IPS-18c (cell line): Measurements from ENCODE around the gene CACNA1D.

Experiments
- H3K4me3 ChIP-seq: 2 replicates; pipeline ENCODE4 v1.7.0; 2013; ENCODE audit warnings: low read depth, mild to moderate bottlenecking, low read length, moderate library complexity; ENCODE audit not compliant: insufficient read depth
- H3K9me3 ChIP-seq: one replicate; pipeline ENCODE4 v1.6.1; 2013; ENCODE audit warnings: mild to moderate bottlenecking, low read length, moderate library complexity; ENCODE audit not compliant: control insufficient read depth, insufficient read depth

The CACNA1D gene

DNA sequence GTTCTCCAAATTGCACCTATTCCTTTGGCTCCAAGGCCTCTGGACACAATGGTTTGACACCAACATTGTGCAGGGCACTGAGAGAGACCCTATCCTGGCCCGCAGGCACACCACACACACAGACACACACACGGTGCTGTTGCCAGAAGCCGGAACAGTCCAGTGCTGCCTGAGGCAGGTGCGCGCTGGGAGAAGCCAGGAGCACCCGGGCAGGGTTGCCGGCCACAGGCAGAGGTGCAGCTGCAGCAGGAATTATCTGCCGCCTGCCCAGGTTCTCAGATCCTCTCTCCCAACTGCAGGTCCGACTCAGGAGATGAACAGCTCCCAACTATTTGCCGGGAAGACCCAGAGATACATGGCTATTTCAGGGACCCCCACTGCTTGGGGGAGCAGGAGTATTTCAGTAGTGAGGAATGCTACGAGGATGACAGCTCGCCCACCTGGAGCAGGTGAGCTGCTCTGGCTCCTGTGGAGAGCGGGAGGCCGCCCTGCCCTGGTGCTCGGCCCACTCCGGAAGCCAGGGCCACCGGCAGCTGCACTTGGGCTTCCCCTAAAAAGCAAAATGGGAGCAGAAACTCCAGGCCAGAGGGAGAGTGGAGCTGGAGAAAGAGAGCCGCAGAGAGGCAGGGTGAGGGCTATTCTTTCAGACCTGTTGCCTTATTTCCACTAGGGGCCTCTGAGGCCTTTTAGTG, 308.9 kb downstream of the CACNA1D start:
- no peaks in the 10 kb centered on the region for H3K9me3 ChIP-seq
- H3K4me3 ChIP-seq = no peak overlapping the region

GRCh38 chr3:53803816-53804695, 309.6 kb downstream of the CACNA1D start:
- Histone ChIP-seq H3K4me3 (no peak overlapping the region), H3K9me3 (no peaks in the 10 kb centered on the region)

DNA sequence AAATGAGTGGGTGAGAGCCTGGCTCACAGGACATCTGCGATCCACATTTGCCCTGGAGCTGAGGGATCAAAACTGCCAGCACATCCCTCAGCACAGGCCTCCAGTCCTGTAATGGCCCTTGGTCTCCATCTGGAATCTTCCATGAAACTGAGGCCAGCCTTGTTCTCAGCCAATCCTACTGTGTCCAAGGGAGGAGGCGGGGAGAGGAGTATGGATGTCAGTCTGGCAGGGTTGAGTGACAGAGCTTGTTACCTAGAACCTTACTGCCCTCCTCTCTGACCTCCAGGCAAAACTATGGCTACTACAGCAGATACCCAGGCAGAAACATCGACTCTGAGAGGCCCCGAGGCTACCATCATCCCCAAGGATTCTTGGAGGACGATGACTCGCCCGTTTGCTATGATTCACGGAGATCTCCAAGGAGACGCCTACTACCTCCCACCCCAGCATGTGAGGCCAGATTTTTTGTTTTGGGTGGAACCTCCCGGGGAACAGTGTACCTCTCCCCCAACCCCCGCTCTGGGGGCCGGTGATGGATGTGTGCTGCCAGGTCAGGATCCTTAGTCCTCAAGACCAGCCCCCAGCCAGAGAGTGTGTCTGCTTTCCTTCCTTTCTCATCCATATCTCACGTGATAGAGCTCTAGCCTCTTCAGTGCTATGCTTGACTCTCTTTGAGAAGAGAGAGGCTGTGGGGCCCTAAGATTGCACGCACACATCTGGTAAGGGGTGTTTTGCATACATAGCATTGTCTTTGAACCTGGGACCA, 310.5 kb downstream of the CACNA1D start:
- Histone ChIP-seq H3K9me3 (no peaks in the 10 kb centered on the region), H3K4me3 (no peak overlapping the region)

DNA sequence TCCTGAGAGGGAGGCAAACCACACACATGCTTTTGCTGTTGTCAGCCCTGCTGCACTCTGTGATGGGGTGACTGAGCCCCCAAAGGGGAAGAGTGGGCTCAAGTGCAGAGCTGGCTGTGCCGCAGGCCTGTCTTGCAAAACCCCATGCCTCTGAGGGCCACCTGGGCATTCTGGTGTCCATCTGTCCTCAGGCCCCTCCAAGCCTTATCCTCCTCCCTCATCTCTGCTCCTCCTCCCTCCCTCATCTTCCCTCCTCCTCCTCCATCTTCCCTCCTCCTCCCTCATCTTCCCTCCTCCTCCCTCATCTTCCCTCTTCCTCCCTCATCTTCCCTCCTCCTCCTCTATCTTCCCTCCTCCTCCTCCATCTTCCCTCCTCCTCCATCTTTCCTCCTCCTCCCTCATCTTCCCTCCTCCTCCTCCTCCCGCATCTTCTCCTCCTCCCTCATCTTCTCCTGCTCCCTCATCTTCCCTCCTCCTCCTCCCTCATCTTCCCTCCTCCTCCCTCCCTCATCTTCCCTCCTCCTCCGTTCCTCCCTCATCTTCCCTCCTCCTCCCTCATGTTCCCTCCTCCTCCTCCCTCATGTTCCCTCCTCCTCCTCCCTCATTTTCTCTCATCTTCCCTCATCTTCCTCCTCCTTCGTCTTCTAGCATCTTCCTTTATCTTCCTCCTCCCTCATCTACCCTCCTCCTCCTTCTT, 311.2 kb downstream of the CACNA1D start:
- H3K4me3 ChIP-seq = no peak overlapping the region
- H3K9me3 ChIP-seq = no peaks in the 10 kb centered on the region

GRCh38 chr3:53806182-53807116, 312.0 kb downstream of the CACNA1D start:
- Histone ChIP-seq H3K9me3 (no peaks in the 10 kb centered on the region), H3K4me3 (no peak overlapping the region)

GRCh38 chr3:53807117-53807810, 312.9 kb downstream of the CACNA1D start:
- H3K4me3 ChIP-seq = no peak overlapping the region
- H3K9me3 ChIP-seq = no peaks in the 10 kb centered on the region

- no peaks in the 10 kb centered on the region for H3K9me3 ChIP-seq
- H3K4me3 ChIP-seq = no peak overlapping the region
Measured at GRCh38 chr3:53808496-53808895, 314.1 kb downstream of the CACNA1D start.

DNA sequence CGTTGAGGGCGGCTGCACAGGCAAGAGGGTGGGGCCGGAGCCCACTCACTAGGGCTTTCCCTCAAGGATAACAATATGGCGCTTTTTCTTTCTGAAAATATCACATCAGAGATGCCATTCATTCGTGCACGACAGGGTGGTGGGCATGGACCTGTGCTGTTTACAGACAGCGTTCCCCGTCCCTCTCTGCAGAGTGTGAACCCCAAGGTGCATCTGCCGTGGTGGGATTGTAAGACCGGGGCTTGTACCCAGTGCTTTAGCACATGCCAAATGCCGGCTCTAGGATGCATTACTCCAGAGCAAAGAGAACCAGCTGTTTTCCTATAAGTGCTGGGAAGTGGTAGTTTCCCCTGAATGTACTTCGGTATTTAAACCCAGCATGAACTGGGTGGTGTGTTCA, 314.9 kb downstream of the CACNA1D start:
- Histone ChIP-seq H3K9me3 (no peaks in the 10 kb centered on the region), H3K4me3 (no peak overlapping the region)

- H3K9me3 ChIP-seq = no peaks in the 10 kb centered on the region
- no peak overlapping the region for H3K4me3 ChIP-seq
Measured at GRCh38 chr3:53809764-53810400, 315.5 kb downstream of the CACNA1D start.

DNA sequence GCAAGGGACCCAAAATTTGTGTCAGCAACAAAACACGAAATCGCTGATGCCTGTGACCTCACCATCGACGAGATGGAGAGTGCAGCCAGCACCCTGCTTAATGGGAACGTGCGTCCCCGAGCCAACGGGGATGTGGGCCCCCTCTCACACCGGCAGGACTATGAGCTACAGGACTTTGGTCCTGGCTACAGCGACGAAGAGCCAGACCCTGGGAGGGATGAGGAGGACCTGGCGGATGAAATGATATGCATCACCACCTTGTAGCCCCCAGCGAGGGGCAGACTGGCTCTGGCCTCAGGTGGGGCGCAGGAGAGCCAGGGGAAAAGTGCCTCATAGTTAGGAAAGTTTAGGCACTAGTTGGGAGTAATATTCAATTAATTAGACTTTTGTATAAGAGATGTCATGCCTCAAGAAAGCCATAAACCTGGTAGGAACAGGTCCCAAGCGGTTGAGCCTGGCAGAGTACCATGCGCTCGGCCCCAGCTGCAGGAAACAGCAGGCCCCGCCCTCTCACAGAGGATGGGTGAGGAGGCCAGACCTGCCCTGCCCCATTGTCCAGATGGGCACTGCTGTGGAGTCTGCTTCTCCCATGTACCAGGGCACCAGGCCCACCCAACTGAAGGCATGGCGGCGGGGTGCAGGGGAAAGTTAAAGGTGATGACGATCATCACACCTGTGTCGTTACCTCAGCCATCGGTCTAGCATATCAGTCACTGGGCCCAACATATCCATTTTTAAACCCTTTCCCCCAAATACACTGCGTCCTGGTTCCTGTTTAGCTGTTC, 316.9 kb downstream of the CACNA1D start:
- no peak overlapping the region for H3K4me3 ChIP-seq
- H3K9me3 ChIP-seq = no peaks in the 10 kb centered on the region

GRCh38 chr3:53812434-53812833, 318.0 kb downstream of the CACNA1D start:
- H3K9me3 ChIP-seq = no peaks in the 10 kb centered on the region
- no peak overlapping the region for H3K4me3 ChIP-seq

DNA sequence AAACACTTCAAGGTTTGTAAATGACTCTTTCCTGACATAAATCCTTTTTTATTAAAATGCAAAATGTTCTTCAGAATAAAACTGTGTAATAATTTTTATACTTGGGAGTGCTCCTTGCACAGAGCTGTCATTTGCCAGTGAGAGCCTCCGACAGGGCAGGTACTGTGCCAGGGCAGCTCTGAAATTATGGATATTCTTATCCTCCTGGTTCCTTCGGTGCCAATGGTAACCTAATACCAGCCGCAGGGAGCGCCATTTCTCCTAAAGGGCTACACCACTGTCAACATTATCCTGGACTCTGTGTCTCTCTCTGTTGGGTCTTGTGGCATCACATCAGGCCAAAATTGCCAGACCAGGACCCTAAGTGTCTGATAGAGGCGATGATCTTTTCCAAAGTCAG, 318.8 kb downstream of the CACNA1D start:
- H3K9me3 ChIP-seq = no peaks in the 10 kb centered on the region
- H3K4me3 ChIP-seq = no peak overlapping the region

DNA sequence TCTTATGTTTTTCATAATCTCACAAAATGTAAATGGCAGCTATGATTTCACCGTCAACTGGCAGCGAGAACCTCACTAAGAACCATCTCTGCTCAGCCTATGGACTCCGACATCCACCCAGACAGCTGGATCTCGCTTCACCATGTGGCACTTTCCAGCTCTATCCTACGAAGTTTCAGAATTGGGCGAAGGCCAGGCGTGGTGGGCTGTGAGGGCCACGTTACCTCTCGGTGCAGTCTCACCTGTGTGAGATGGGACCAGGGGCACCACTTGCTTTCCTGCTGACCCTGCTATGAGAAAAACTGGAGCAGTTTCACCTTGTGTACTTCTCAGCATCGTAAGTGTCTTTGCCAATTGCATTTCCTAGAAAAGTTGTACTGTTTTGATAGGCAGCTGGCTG, 319.5 kb downstream of the CACNA1D start:
- no peaks in the 10 kb centered on the region for H3K9me3 ChIP-seq
- H3K4me3 ChIP-seq = no peak overlapping the region

- Histone ChIP-seq H3K4me3 (no peak overlapping the region), H3K9me3 (no peaks in the 10 kb centered on the region)
Measured at GRCh38 chr3:53815067-53815466, 320.7 kb downstream of the CACNA1D start.

DNA sequence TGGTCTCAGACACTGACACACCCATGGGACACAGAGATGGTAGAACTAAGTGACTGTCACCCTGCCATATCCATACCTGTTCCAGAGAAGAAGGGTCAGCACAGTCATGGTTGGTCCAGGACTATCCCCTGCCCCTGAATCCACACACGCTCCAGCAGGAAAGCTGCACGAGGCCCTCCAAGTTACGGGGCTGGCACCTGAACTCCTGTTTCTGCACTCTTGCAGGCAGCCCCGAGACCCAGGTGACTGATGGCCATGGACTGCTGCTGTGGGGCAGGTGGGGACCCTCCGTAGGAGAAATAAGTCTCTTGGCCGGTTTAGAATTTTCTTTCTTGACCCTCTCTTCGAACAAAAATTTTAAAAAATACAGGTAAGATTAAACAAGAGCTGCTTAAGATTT, 321.2 kb downstream of the CACNA1D start:
- no peaks in the 10 kb centered on the region for H3K9me3 ChIP-seq

More for the DNA sequence above, 321.2 kb downstream of the CACNA1D start:
- H3K4me3 ChIP-seq = no peak overlapping the region
